GM19099 (cell line): ENCODE measurements around the gene LRMDA.

Experiments
- POLR2A ChIP-seq: IDR thresholded peaks from 3 replicates; pipeline ENCODE4 v1.6.1; 2011; ENCODE audit warnings: low read depth; ENCODE audit not compliant: insufficient read length; ENCODE audit errors: extremely low read depth

LRMDA gene

GRCh38 chr10:75736151-75736640 is 304.8 kb downstream of the LRMDA start:
- no peak for TF ChIP-seq POLR2A

- TF ChIP-seq POLR2A, result no peak
These were observed 305.6 kb downstream of the LRMDA start for GRCh38 chr10:75736889-75737579.

GRCh38 chr10:75737580-75737949 is 306.1 kb downstream of the LRMDA start:
- no peak for TF ChIP-seq POLR2A

GRCh38 chr10:75738924-75739323 is 307.5 kb downstream of the LRMDA start:
- no peak for TF ChIP-seq POLR2A

GRCh38 chr10:75739414-75740143 is 308.2 kb downstream of the LRMDA start:
- no peak for TF ChIP-seq POLR2A

GRCh38 chr10:75740541-75740940 is 309.1 kb downstream of the LRMDA start:
- no peak for TF ChIP-seq POLR2A

- TF ChIP-seq POLR2A, result no peak
These were observed 310.9 kb downstream of the LRMDA start for GRCh38 chr10:75742355-75742754.

GRCh38 chr10:75743291-75743778 is 311.9 kb downstream of the LRMDA start:
- no peak for TF ChIP-seq POLR2A

GRCh38 chr10:75744261-75744660 is 312.8 kb downstream of the LRMDA start:
- no peak for TF ChIP-seq POLR2A

GRCh38 chr10:75746356-75746755 is 314.9 kb downstream of the LRMDA start:
- TF ChIP-seq POLR2A, result no peak

- TF ChIP-seq POLR2A, result no peak
These were observed 319.8 kb downstream of the LRMDA start for GRCh38 chr10:75751232-75751631.

- TF ChIP-seq POLR2A, result no peak
These were observed 322.2 kb downstream of the LRMDA start for GRCh38 chr10:75753621-75754020.

GRCh38 chr10:75754096-75754831 is 322.8 kb downstream of the LRMDA start:
- TF ChIP-seq POLR2A, result no peak

GRCh38 chr10:75755528-75755927 is 324.1 kb downstream of the LRMDA start:
- TF ChIP-seq POLR2A, result no peak

GRCh38 chr10:75761289-75761688 is 329.9 kb downstream of the LRMDA start:
- TF ChIP-seq POLR2A, result no peak

- no peak for TF ChIP-seq POLR2A
These were observed 331.0 kb downstream of the LRMDA start for GRCh38 chr10:75762431-75762802.

- no peak for TF ChIP-seq POLR2A
These were observed 332.2 kb downstream of the LRMDA start for GRCh38 chr10:75763652-75764051.
